ENCODE results near the gene SPDYE16.
"Not testable (repeated sequence)": the region's sequence is repeated elsewhere in the genome, so short reads cannot be mapped to it uniquely, and the experiment has no call there.

The SPDYE16 gene

GRCh38 chr7:76549025-76549854 is 6.1 kb upstream of the SPDYE16 start:
- peak; percentile 86 for DNase-seq

GRCh38 chr7:76531643-76532042 is 11.5 kb downstream of the SPDYE16 start:
- DNase-seq = not testable (repeated sequence)

- not testable (repeated sequence) for DNase-seq
Measured at GRCh38 chr7:76526183-76526582, 16.9 kb downstream of the SPDYE16 start.

- DNase-seq = not testable (repeated sequence)
Measured at GRCh38 chr7:76516932-76517331, 26.2 kb downstream of the SPDYE16 start.

- no peak for DNase-seq
Measured at GRCh38 chr7:76515999-76516443, 27.1 kb downstream of the SPDYE16 start.

- no peak for DNase-seq
Measured at GRCh38 chr7:76514926-76515771, 27.9 kb downstream of the SPDYE16 start.

- no peak for DNase-seq
Measured at GRCh38 chr7:76513817-76514799, 29.0 kb downstream of the SPDYE16 start.

GRCh38 chr7:76512941-76513816 is 29.9 kb downstream of the SPDYE16 start:
- no peak for DNase-seq

GRCh38 chr7:76511911-76512885 is 30.9 kb downstream of the SPDYE16 start:
- DNase-seq = not testable (repeated sequence)

- DNase-seq = not testable (repeated sequence)
Measured at GRCh38 chr7:76511200-76511910, 31.7 kb downstream of the SPDYE16 start.

- DNase-seq = no peak
Measured at GRCh38 chr7:76509931-76510877, 32.9 kb downstream of the SPDYE16 start, which contains the start of gene UPK3B. UPK3B (plus strand) TSS chr7:76510552; CDS start chr7:76510653, 101 bp downstream.

GRCh38 chr7:76507723-76508406 is 35.2 kb downstream of the SPDYE16 start:
- no peak for DNase-seq

GRCh38 chr7:76506643-76507042 is 36.5 kb downstream of the SPDYE16 start:
- DNase-seq = not testable (repeated sequence)

- no peak for DNase-seq
Measured at GRCh38 chr7:76506081-76506440, 37.0 kb downstream of the SPDYE16 start.

GRCh38 chr7:76505168-76506080 is 37.7 kb downstream of the SPDYE16 start:
- no peak for DNase-seq

Measured in fibroblast of skin of right quadriceps (primary cell).